Kidney (tissue), 14 donors: Measurements from ENCODE around the gene MYG1. TPM values are rescaled to one million over a fixed set of nuclear protein-coding genes. Genes with fewer than 3 reads are reported as not detected.

Source experiments
- DNase-seq, 5 donors: peaks; one replicate each; pipeline ENCODE4 v3.0.0-alpha.2; 2013 to 2020
- FAIRE-seq: peaks from 2 replicates; lab custom pipeline; 2012; peaks lifted over from hg19 to GRCh38; lab: Jason Lieb, UNC
- H3K27ac ChIP-seq, 2 donors: one replicate each; pipeline ENCODE4 v1.7.0; 2013; ENCODE audit warnings: low read depth in 2 of 2, low read length in 2 of 2, inconsistent platforms in 1 of 2
- H3K27me3 ChIP-seq: one replicate; pipeline ENCODE4 v1.7.1; 2013; ENCODE audit warnings: low read length, inconsistent platforms; ENCODE audit not compliant: control insufficient read depth, insufficient read depth
- H3K36me3 ChIP-seq, 3 donors: one replicate each; pipeline versions ENCODE4 v1.7.0 to v1.7.1; 2013; ENCODE audit warnings: low read length in 3 of 3, control low read depth in 1 of 3, inconsistent platforms in 1 of 3; ENCODE audit not compliant: insufficient read depth in 3 of 3, control insufficient read depth in 2 of 3
- H3K4me1 ChIP-seq, 3 donors: one replicate each; pipeline versions ENCODE4 v1.7.0 to v1.7.1; 2013; ENCODE audit warnings: low read length in 3 of 3, inconsistent platforms in 1 of 3, low read depth in 1 of 3; ENCODE audit not compliant: control insufficient read depth in 2 of 3, insufficient read depth in 2 of 3
- H3K4me3 ChIP-seq, 3 donors: one replicate each; pipeline versions ENCODE4 v1.7.0 to v1.8.1; 2013; ENCODE audit warnings: low read length in 3 of 3, control low read depth in 1 of 3, inconsistent platforms in 1 of 3
- H3K9ac ChIP-seq, 3 donors: one replicate each; pipeline versions ENCODE4 v1.7.0 to v1.7.1; 2013; ENCODE audit warnings: low read length in 3 of 3, control low read depth in 1 of 3, inconsistent platforms in 1 of 3
- H3K9me3 ChIP-seq, 3 donors: one replicate each; pipeline versions ENCODE4 v1.7.0 to v1.7.1; 2013; ENCODE audit warnings: low read length in 3 of 3, control low read depth in 1 of 3, inconsistent platforms in 1 of 3; ENCODE audit not compliant: control insufficient read depth in 2 of 3, insufficient read depth in 1 of 3
- CTCF ChIP-seq: IDR thresholded peaks from 3 replicates; pipeline ENCODE4 v1.5.1; 2012; ENCODE audit warnings: mild to moderate bottlenecking, moderate library complexity, borderline replicate concordance; ENCODE audit not compliant: insufficient read depth; ENCODE audit errors: extremely low read depth
- intact Hi-C: fragments of 100-400 bp; cut with DNase I; formaldehyde crosslinking; loops from one replicate; pipeline ENCODE4 v1.11.1; 2022
- polyA plus RNA-seq: library from polyadenylated mRNA; stranded (reverse); fragments of 350-450 nt; fragmentation: Illumina TruSeq; extraction: RNeasy Lipid Tissue Mini Kit (QIAGEN cat#74804); gene quantifications from one replicate; pipeline ENCODE4 v1.2.3, GENCODE V29; 2014; ENCODE audit warnings: low read depth, low replicate concordance; ENCODE audit not compliant: insufficient read depth
- total RNA-seq: library from RNA; stranded (reverse); fragmentation: NEBNext Ultra II Directional; extraction: Animal tissue kit (Norgen Biotek cat#: 25700); gene quantifications from one replicate; pipeline ENCODE4 v1.2.1, GENCODE V29; 2021
- donor health status: control.
- donor health status: control.
- donor health status: control.
- donor health status: control.
- donor health status: control.
- donor health status: DM: yes; HTN: yes; CAD: no.
- donor health status: Normal renal cell carcinoma (clear cell type).

MYG1 gene
- total and polyA plus RNA-seq, 2 donors from 2014 or later, result 49.0 to 105 TPM

GRCh38 chr12:53347905-53348304 lies 48.4 kb downstream of the MYG1 start:
- FAIRE-seq (no peak), DNase-seq (no peak)
- intact Hi-C loops, result no loop called here
- H3K4me1 ChIP-seq, result peaks cover 0 to 12% (median 3%) of the 10 kb centered on the region in 3 donors
- no peaks in the 10 kb centered on the region for H3K36me3 ChIP-seq
- no peak for TF ChIP-seq CTCF
- no peak overlapping the region for H3K9ac ChIP-seq
- H3K27me3 ChIP-seq, result no peaks in the 10 kb centered on the region
- no peak overlapping the region for H3K27ac ChIP-seq
- no peaks in the 10 kb centered on the region for H3K9me3 ChIP-seq
- H3K4me3 ChIP-seq, result no peak overlapping the region

GRCh38 chr12:53352331-53353256 lies 53.1 kb downstream of the MYG1 start:
- FAIRE-seq, result no peak
- H3K9ac ChIP-seq, result no peak overlapping the region

GRCh38 chr12:53353257-53353655 lies 53.8 kb downstream of the MYG1 start:
- Histone ChIP-seq H3K9ac (no peak overlapping the region), H3K4me3 (no peak overlapping the region), H3K27ac (no peak overlapping the region), H3K4me1 (peaks cover 0 to 5% (median 0%) of the 10 kb centered on the region in 3 donors), H3K27me3 (no peaks in the 10 kb centered on the region), H3K9me3 (no peaks in the 10 kb centered on the region), H3K36me3 (no peaks in the 10 kb centered on the region)
- DNase-seq (no peak), FAIRE-seq (no peak)
- intact Hi-C loops, result loop anchor here (10.0 kb wide), 1 partner anchor 72 kb away; the partner anchor contains the start of gene AMHR2
- no peak for TF ChIP-seq CTCF

More at GRCh38 chr12:53352331-53353256, 53.1 kb downstream of the MYG1 start:
- Histone ChIP-seq H3K36me3 (no peaks in the 10 kb centered on the region), H3K27ac (no peak overlapping the region), H3K4me1 (peaks cover 0 to 5% (median 0%) of the 10 kb centered on the region in 3 donors), H3K4me3 (no peak overlapping the region), H3K9me3 (no peaks in the 10 kb centered on the region), H3K27me3 (no peaks in the 10 kb centered on the region)
- peak; percentile 82 to 95 (median 90) for DNase-seq
- intact Hi-C loops, result loop anchor here (10.0 kb wide), 1 partner anchor 72 kb away; the partner anchor contains the start of gene AMHR2
- peak; percentile 94 for TF ChIP-seq CTCF
